Thoracic aorta (tissue), 2 donors: ENCODE measurements around the gene FIBCD1. TPM values are rescaled to one million over a fixed set of nuclear protein-coding genes. Genes with fewer than 3 reads are reported as not detected.

Experiments
- ATAC-seq: fragments of 150-250 bp; one replicate; pipeline ENCODE4 v1.8.0; 2017; ENCODE audit warnings: low read depth; ENCODE audit not compliant: insufficient number of reproducible peaks, low FRiP score
- DNase-seq: peaks from one replicate; pipeline ENCODE4 v3.0.0-alpha.2; 2020; ENCODE audit warnings: low spot score
- H3K27ac ChIP-seq, 2 donors: fragments of 200-600 bp; sonication (generic); 1 replicate in 1 of 2; 2 replicates in 1 of 2; pipeline ENCODE4 v1.5.1; 2016; ENCODE audit warnings: mild to moderate bottlenecking in 2 of 2, moderate library complexity in 2 of 2
- H3K27me3 ChIP-seq: fragments of 200-600 bp; sonication (generic); replicated peaks from 2 replicates; pipeline ENCODE4 v1.6.0; 2016; ENCODE audit warnings: mild to moderate bottlenecking; ENCODE audit not compliant: insufficient read depth
- H3K36me3 ChIP-seq: fragments of 200-600 bp; sonication (generic); one replicate; pipeline ENCODE4 v1.5.1; 2016
- H3K4me1 ChIP-seq, 2 donors: fragments of 200-600 bp; sonication (generic); 1 replicate in 1 of 2; 2 replicates in 1 of 2; pipeline versions ENCODE4 v1.5.1 to v1.6.0; 2016; ENCODE audit warnings: low read depth in 2 of 2, mild to moderate bottlenecking in 1 of 2; ENCODE audit not compliant: control insufficient read depth in 1 of 2
- H3K4me3 ChIP-seq: fragments of 200-600 bp; sonication (generic); 2 replicates; pipeline ENCODE4 v1.5.1; 2016; ENCODE audit warnings: mild to moderate bottlenecking
- H3K9me3 ChIP-seq: fragments of 200-600 bp; sonication (generic); 2 replicates; pipeline ENCODE4 v1.5.1; 2016
- total RNA-seq, 2 donors: library from RNA; depleted of rRNA; stranded (reverse); fragments of >200 nt; gene quantifications; one replicate each; pipeline versions ENCODE4 v1.1.0 to v1.2.3, GENCODE V29; 2016
- TF ChIP-seq, protein P1 (sequence below): fragments of 200-600 bp; sonication (generic); IDR thresholded peaks from one replicate; pipeline ENCODE4 v1.5.1; 2019; ENCODE audit warnings: antibody characterized with exemption

FIBCD1 gene
- total RNA-seq, 2 donors from 2014 or later: not detected

DNA sequence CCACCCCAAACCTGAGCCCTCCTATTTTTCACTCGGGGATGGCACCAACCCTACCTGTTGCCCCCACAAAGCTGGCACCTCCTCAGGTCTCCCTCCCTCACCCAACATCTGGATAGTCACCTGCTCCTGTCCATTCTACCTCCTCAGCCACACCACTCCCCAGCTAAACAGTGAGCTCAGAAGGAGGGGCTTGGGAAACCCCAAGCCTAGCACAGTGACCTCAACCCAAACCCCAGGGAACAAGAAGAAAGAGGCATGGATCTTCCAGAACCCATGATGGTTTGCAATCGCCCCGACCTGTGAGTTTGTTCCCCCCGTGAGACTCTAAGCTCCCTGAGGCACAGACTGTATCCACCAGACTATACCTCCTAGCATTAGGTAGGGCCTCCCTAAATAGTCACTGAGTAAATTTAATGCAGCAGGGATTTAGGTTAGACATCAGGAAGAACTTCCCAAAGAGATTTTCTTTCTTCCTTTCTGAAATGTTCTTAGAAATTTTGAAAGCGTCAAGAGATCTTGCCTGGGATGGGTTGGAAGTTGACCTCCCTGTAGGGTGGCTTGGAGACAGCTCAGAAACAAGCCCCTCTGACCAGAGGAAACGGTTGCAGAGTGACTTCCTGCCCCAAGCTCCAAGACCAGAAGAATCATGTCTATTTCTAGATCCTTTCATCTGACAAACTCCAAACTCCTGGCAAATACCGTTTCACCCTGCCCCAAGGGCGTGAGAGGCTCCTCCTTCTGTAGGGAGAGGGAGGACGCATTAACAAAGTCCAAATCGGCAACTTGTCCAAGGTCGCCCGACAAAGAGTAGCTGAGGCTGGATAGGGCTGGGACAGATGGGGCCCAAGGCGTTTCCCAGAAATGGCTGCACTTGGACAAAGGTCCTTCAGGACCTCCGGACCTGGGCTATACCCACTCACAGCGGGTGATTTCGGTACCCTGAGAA, 4.1 kb downstream of the FIBCD1 start:
- Histone ChIP-seq H3K36me3 (no peaks in the 10 kb centered on the region), H3K4me3 (no peak overlapping the region), H3K27me3 (peaks cover 13% of the 10 kb centered on the region), H3K27ac (no peak overlapping the region), H3K4me1 (peaks cover 16 to 29% of the 10 kb centered on the region in 2 donors), H3K9me3 (no peaks in the 10 kb centered on the region)
- TF ChIP-seq, protein P1, sequence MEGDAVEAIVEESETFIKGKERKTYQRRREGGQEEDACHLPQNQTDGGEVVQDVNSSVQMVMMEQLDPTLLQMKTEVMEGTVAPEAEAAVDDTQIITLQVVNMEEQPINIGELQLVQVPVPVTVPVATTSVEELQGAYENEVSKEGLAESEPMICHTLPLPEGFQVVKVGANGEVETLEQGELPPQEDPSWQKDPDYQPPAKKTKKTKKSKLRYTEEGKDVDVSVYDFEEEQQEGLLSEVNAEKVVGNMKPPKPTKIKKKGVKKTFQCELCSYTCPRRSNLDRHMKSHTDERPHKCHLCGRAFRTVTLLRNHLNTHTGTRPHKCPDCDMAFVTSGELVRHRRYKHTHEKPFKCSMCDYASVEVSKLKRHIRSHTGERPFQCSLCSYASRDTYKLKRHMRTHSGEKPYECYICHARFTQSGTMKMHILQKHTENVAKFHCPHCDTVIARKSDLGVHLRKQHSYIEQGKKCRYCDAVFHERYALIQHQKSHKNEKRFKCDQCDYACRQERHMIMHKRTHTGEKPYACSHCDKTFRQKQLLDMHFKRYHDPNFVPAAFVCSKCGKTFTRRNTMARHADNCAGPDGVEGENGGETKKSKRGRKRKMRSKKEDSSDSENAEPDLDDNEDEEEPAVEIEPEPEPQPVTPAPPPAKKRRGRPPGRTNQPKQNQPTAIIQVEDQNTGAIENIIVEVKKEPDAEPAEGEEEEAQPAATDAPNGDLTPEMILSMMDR: no peak
- no peak for ATAC-seq
- no peak for DNase-seq

DNA sequence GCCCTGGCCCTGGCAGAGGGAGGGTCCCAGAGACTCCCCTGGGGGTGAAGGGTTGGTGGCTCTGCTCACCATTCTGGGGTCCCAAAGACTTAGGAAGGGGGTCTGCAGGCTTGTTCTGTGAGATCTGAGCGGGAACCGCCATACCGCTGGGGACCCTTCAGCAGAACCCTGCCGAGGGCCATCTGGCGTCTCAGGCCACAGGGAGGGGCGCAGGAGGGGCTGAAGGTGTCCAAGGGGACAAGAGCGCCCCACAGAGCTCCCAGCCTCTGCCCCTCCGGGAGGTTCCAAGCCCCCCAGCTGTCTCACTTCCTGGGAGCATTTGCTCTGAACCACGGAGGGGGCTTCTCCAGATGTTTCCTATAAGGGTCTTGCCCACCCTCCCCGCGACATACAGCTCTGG, 4.8 kb downstream of the FIBCD1 start:
- no peak for DNase-seq
- peaks cover 13% of the 10 kb centered on the region for H3K27me3 ChIP-seq
- TF ChIP-seq, protein P1: no peak

DNA sequence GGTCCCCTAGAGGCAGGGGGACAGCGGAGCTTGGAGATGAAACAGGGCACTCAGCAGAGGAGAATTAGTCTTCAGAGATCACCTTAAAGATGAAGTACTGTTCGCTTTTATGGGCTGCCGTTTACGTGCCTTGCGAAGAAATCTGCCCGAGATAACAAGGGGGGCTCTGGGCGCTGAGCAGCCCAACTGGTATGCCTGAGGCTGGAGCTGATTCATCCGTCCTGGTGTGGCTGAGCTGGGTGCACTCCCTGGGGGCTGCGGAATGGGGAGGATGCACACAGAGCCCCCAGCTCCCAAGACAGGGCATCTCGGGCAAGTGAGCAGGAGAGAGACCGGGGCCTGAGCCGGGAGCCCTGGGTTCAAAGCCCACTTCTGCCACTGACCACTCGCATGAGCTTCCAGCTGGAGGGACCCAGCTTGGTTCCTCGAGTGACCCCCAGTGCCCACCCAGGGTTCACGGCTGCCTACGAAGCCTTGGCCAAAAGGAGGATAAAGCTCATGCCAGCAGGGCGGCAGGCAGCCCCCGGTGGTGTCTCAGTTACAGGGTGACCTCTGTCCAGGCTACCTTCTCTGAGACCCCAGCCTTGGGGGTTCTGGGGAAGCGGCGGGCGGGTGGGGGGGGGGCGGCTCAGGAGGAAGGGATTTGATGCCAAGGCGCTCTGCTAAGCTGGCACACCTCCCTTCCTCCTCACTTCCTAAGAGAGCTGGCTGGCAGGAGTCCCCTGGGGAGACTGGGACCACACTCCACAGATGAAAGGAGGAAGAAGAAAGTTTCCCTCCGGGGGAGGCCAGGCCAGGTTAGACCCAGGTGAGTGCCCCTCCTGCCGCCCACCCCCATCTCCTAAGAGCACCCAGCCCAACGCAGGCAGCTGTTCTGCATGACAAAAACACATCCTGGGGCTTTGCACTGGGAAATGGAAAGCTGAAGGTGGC, 5.7 kb downstream of the FIBCD1 start:
- Histone ChIP-seq H3K4me3 (no peak overlapping the region), H3K27me3 (peaks cover 12% of the 10 kb centered on the region), H3K9me3 (no peaks in the 10 kb centered on the region), H3K27ac (no peak overlapping the region), H3K36me3 (no peaks in the 10 kb centered on the region), H3K4me1 (peaks cover 3 to 16% of the 10 kb centered on the region in 2 donors)
- no peak for DNase-seq
- ATAC-seq: no peak
- TF ChIP-seq, protein P1: no peak

More for the DNA sequence above, 4.8 kb downstream of the FIBCD1 start:
- Histone ChIP-seq H3K9me3 (no peaks in the 10 kb centered on the region), H3K36me3 (no peaks in the 10 kb centered on the region), H3K27ac (no peak overlapping the region), H3K4me3 (no peak overlapping the region), H3K4me1 (peaks cover 9 to 23% of the 10 kb centered on the region in 2 donors)
- no peak for ATAC-seq

DNA sequence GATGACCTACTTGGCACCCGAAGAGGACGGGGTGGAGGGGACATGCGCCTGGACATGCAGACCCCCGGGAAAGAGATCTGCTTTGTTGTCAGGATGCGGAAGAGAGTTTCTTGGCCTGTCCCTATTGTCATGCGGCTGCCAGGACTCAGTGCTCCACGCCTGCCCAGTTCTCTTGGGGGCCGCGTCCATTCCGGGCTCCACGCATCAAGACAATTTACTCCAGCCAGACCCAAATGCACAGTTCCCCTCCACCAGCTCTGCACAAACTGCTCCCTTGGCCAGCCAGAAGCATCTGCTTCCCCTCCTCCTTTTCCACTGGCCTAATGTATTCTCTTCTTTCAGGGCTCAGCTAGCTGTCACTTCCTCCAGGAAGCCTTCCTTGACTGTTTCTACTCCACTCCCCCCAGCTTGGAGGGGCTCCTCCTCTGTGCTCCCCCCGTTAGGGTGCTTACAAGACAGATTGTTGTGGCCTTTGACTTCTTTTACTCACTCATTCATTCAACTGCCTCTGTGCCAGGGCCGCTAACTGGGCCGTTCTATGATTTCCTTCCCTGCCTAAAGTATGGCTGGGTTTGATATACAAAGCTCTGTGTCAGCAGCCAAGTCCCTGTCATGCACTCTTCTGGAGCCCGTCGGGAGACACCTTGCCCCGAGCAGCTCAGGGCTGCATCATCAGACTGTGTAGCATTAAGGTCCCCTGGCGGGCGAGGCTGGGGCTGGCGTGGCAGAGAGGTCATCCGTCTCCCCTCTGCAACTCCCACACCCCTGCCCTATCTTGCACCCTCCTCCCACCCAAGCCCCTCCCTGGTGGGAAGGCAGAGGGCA, 6.6 kb downstream of the FIBCD1 start:
- H3K27ac ChIP-seq: no peak overlapping the region
- H3K4me3 ChIP-seq: no peak overlapping the region
- ATAC-seq (no peak), DNase-seq (no peak)
- H3K27me3 ChIP-seq: peaks cover 3% of the 10 kb centered on the region
- H3K4me1 ChIP-seq: peaks cover 0 to 9% of the 10 kb centered on the region in 2 donors
- H3K9me3 ChIP-seq: no peaks in the 10 kb centered on the region
- TF ChIP-seq, protein P1: no peak
- no peaks in the 10 kb centered on the region for H3K36me3 ChIP-seq
